WTC11 (cell line): Measurements from ENCODE around the gene EPO.
"Not testable (repeated sequence)": the region's sequence is repeated elsewhere in the genome, so short reads cannot be mapped to it uniquely, and the experiment has no call there.

Experiments used
- ESRRA ChIP-seq: sonication (generic); formaldehyde crosslinking; IDR thresholded peaks from 2 replicates; pipeline ENCODE4 v1.8.1; 2022; ENCODE audit warnings: mild to moderate bottlenecking, missing genetic modification reagents, borderline replicate concordance
- GABPB1 ChIP-seq: sonication (generic); formaldehyde crosslinking; IDR thresholded peaks from 2 replicates; pipeline ENCODE4 v1.8.1; 2023; ENCODE audit warnings: mild to moderate bottlenecking, missing genetic modification reagents
- KAT7 ChIP-seq: sonication (generic); formaldehyde crosslinking; IDR thresholded peaks from 2 replicates; pipeline ENCODE4 v1.8.1; 2023; ENCODE audit warnings: missing genetic modification reagents, mild to moderate bottlenecking, borderline replicate concordance
- NR1H2 ChIP-seq: sonication (generic); formaldehyde crosslinking; IDR thresholded peaks from 2 replicates; pipeline ENCODE4 v1.9.0; 2021; ENCODE audit warnings: mild to moderate bottlenecking, moderate library complexity, missing genetic modification reagents
- TF ChIP-seq, protein P1 (sequence below): fragments of 200-600 bp; IDR thresholded peaks from 2 replicates; pipeline ENCODE4 v1.8.0; 2022; ENCODE audit warnings: antibody characterized with exemption
- TF ChIP-seq, protein P2 (sequence below): sonication (generic); formaldehyde crosslinking; IDR thresholded peaks from 2 replicates; pipeline ENCODE4 v1.8.1; 2023; ENCODE audit warnings: mild to moderate bottlenecking, missing genetic modification reagents, moderate library complexity
- TF ChIP-seq, protein P3 (sequence below): sonication (generic); formaldehyde crosslinking; IDR thresholded peaks from 2 replicates; pipeline ENCODE4 v1.8.1; 2022; ENCODE audit warnings: mild to moderate bottlenecking, moderate library complexity, missing genetic modification reagents
- TF ChIP-seq, protein P4 (sequence below): sonication (generic); formaldehyde crosslinking; IDR thresholded peaks from 2 replicates; pipeline ENCODE4 v1.8.0; 2022; ENCODE audit warnings: mild to moderate bottlenecking, missing genetic modification reagents
- TF ChIP-seq, protein P5 (sequence below): sonication (generic); formaldehyde crosslinking; IDR thresholded peaks from 2 replicates; pipeline ENCODE4 v1.8.1; 2022; ENCODE audit warnings: low read depth, mild to moderate bottlenecking, moderate library complexity, missing genetic modification reagents, borderline replicate concordance

DNA sequence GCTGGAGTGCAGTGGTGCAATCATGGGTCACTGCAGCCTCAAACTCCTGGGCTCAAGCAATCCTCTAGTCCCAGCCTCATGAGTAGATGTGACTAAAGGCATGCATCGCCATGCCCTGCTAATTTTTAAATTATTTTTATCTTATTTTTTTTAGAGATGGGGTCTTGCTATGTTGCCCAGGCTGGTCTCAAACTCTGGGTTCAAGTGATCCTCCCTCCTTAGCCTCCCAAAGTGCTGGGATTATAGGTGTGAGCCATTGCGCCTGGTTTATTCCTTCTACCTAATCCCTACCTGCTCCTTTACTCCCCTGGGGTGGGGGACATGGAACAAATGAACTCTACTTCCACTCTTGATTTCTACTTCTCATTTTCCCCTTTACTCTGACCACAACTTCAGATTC lies 4.1 kb downstream of the EPO start:
- TF ChIP-seq, protein P1, sequence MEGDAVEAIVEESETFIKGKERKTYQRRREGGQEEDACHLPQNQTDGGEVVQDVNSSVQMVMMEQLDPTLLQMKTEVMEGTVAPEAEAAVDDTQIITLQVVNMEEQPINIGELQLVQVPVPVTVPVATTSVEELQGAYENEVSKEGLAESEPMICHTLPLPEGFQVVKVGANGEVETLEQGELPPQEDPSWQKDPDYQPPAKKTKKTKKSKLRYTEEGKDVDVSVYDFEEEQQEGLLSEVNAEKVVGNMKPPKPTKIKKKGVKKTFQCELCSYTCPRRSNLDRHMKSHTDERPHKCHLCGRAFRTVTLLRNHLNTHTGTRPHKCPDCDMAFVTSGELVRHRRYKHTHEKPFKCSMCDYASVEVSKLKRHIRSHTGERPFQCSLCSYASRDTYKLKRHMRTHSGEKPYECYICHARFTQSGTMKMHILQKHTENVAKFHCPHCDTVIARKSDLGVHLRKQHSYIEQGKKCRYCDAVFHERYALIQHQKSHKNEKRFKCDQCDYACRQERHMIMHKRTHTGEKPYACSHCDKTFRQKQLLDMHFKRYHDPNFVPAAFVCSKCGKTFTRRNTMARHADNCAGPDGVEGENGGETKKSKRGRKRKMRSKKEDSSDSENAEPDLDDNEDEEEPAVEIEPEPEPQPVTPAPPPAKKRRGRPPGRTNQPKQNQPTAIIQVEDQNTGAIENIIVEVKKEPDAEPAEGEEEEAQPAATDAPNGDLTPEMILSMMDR, result not testable (repeated sequence)
- not testable (repeated sequence) for TF ChIP-seq ESRRA, KAT7, GABPB1, NR1H2 (CRISPR knock-in tag)
- TF ChIP-seq, protein P2, sequence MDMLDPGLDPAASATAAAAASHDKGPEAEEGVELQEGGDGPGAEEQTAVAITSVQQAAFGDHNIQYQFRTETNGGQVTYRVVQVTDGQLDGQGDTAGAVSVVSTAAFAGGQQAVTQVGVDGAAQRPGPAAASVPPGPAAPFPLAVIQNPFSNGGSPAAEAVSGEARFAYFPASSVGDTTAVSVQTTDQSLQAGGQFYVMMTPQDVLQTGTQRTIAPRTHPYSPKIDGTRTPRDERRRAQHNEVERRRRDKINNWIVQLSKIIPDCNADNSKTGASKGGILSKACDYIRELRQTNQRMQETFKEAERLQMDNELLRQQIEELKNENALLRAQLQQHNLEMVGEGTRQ, result not testable (repeated sequence)
- TF ChIP-seq, protein P3, sequence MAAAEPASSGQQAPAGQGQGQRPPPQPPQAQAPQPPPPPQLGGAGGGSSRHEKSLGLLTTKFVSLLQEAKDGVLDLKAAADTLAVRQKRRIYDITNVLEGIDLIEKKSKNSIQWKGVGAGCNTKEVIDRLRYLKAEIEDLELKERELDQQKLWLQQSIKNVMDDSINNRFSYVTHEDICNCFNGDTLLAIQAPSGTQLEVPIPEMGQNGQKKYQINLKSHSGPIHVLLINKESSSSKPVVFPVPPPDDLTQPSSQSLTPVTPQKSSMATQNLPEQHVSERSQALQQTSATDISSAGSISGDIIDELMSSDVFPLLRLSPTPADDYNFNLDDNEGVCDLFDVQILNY (CRISPR knock-in tag), result not testable (repeated sequence)
- TF ChIP-seq, protein P4, sequence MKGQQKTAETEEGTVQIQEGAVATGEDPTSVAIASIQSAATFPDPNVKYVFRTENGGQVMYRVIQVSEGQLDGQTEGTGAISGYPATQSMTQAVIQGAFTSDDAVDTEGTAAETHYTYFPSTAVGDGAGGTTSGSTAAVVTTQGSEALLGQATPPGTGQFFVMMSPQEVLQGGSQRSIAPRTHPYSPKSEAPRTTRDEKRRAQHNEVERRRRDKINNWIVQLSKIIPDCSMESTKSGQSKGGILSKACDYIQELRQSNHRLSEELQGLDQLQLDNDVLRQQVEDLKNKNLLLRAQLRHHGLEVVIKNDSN, result not testable (repeated sequence)
- TF ChIP-seq, protein P5, sequence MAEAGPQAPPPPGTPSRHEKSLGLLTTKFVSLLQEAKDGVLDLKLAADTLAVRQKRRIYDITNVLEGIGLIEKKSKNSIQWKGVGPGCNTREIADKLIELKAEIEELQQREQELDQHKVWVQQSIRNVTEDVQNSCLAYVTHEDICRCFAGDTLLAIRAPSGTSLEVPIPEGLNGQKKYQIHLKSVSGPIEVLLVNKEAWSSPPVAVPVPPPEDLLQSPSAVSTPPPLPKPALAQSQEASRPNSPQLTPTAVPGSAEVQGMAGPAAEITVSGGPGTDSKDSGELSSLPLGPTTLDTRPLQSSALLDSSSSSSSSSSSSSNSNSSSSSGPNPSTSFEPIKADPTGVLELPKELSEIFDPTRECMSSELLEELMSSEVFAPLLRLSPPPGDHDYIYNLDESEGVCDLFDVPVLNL (CRISPR knock-in tag), result not testable (repeated sequence)
